DOHH2 (cell line): ENCODE measurements around the gene SLIT2.

Source experiments
- H3F3A ChIP-seq: fragments of 200-600 bp; sonication (generic), shearing (Covaris generic); 2 replicates; pipeline ENCODE4 v1.6.0; 2016; ENCODE audit warnings: antibody characterized with exemption, mild to moderate bottlenecking; ENCODE audit not compliant: control insufficient read depth, insufficient read depth
- H3K27ac ChIP-seq: fragments of 200-600 bp; sonication (generic); 2 replicates; pipeline ENCODE4 v1.5.1; 2014; ENCODE audit warnings: low read depth, mild to moderate bottlenecking, low read length, moderate library complexity
- H3K27me3 ChIP-seq: fragments of 200-600 bp; sonication (generic); 2 replicates; pipeline ENCODE4 v1.6.1; 2014; ENCODE audit warnings: mild to moderate bottlenecking, low read length, mixed read lengths; ENCODE audit not compliant: control insufficient read depth
- H3K36me3 ChIP-seq: fragments of 200-600 bp; sonication (generic); 2 replicates; pipeline ENCODE4 v1.6.1; 2014; ENCODE audit warnings: mild to moderate bottlenecking, low read length, moderate library complexity, mixed read lengths; ENCODE audit not compliant: control insufficient read depth
- H3K4me1 ChIP-seq: fragments of 200-600 bp; sonication (generic); 2 replicates; pipeline ENCODE4 v1.6.1; 2014; ENCODE audit warnings: mild to moderate bottlenecking, low read length, mixed read lengths; ENCODE audit not compliant: control insufficient read depth
- H3K4me2 ChIP-seq: fragments of 200-600 bp; sonication (generic); 2 replicates; pipeline ENCODE4 v1.6.0; 2014; ENCODE audit warnings: mild to moderate bottlenecking, low read length, moderate library complexity
- H3K4me3 ChIP-seq: fragments of 200-600 bp; sonication (generic); 2 replicates; pipeline ENCODE4 v1.5.1; 2014; ENCODE audit warnings: mild to moderate bottlenecking, low read length, mixed read lengths
- H3K79me2 ChIP-seq: fragments of 200-600 bp; sonication (generic); 2 replicates; pipeline ENCODE4 v1.6.1; 2014; ENCODE audit warnings: mild to moderate bottlenecking, low read length, mixed read lengths; ENCODE audit not compliant: control insufficient read depth
- H3K9me2 ChIP-seq: fragments of 200-600 bp; sonication (generic); replicated peaks from 2 replicates; pipeline ENCODE4 v1.6.1; 2014; ENCODE audit warnings: mild to moderate bottlenecking, low read length, mixed read lengths; ENCODE audit not compliant: control insufficient read depth
- H3K9me3 ChIP-seq: fragments of 200-600 bp; sonication (generic); 2 replicates; pipeline ENCODE4 v1.6.1; 2014; ENCODE audit warnings: antibody characterized with exemption, low read length, mixed read lengths; ENCODE audit not compliant: control insufficient read depth, insufficient read depth
- H4K20me1 ChIP-seq: fragments of 200-600 bp; sonication (generic); 2 replicates; pipeline ENCODE4 v1.6.0; 2014; ENCODE audit warnings: low read depth, mild to moderate bottlenecking, antibody characterized with exemption, low read length, moderate library complexity; ENCODE audit not compliant: control insufficient read depth, insufficient read depth
- CTCF ChIP-seq: fragments of 200-600 bp; sonication (generic); IDR thresholded peaks from one replicate; pipeline ENCODE4 v1.5.1; 2014; ENCODE audit warnings: antibody characterized with exemption, mild to moderate bottlenecking, low read depth, low read length; ENCODE audit not compliant: poor library complexity, severe bottlenecking
- EZH2phosphoT487 ChIP-seq: fragments of 200-600 bp; sonication (generic); IDR thresholded peaks from 2 replicates; pipeline ENCODE4 v1.6.1; 2017; ENCODE audit warnings: borderline replicate concordance, mild to moderate bottlenecking, antibody characterized with exemption, low read length, moderate library complexity, mixed read lengths

Gene SLIT2

GRCh38 chr4:20256381-20256881 lies 4.7 kb downstream of the SLIT2 start:
- no peaks in the 10 kb centered on the region for H3K36me3 ChIP-seq
- H3K4me1 ChIP-seq, result no peaks in the 10 kb centered on the region
- H3K79me2 ChIP-seq, result no peaks in the 10 kb centered on the region
- no peak overlapping the region for H3K4me3 ChIP-seq
- no peak overlapping the region for H3K4me2 ChIP-seq
- no peaks in the 10 kb centered on the region for H3F3A ChIP-seq
- TF ChIP-seq CTCF, result no peak
- TF ChIP-seq EZH2phosphoT487, result no peak
- peaks cover 21% of the 10 kb centered on the region; the same call in 1 of the 2 replicates for H3K9me3 ChIP-seq
- H4K20me1 ChIP-seq, result no peaks in the 10 kb centered on the region
- no peaks in the 10 kb centered on the region for H3K9me2 ChIP-seq
- no peak overlapping the region for H3K27ac ChIP-seq
- no peaks in the 10 kb centered on the region for H3K27me3 ChIP-seq

GRCh38 chr4:20259707-20260106 lies 8.0 kb downstream of the SLIT2 start:
- no peaks in the 10 kb centered on the region for H3K4me1 ChIP-seq
- no peaks in the 10 kb centered on the region for H3F3A ChIP-seq
- H3K4me2 ChIP-seq, result no peak overlapping the region
- H3K27ac ChIP-seq, result no peak overlapping the region
- no peaks in the 10 kb centered on the region for H4K20me1 ChIP-seq
- no peaks in the 10 kb centered on the region for H3K27me3 ChIP-seq
- no peaks in the 10 kb centered on the region for H3K79me2 ChIP-seq
- peaks cover 4% of the 10 kb centered on the region; the same call in 1 of the 2 replicates for H3K9me3 ChIP-seq
- no peak overlapping the region for H3K4me3 ChIP-seq
- H3K36me3 ChIP-seq, result no peaks in the 10 kb centered on the region
- no peaks in the 10 kb centered on the region for H3K9me2 ChIP-seq
- TF ChIP-seq EZH2phosphoT487, result no peak

GRCh38 chr4:20260821-20261220 lies 9.1 kb downstream of the SLIT2 start:
- Histone ChIP-seq H3K4me1 (no peaks in the 10 kb centered on the region), H3K27ac (no peak overlapping the region), H3K4me2 (no peak overlapping the region), H3F3A (no peaks in the 10 kb centered on the region), H3K4me3 (no peak overlapping the region), H3K9me2 (no peaks in the 10 kb centered on the region), H3K9me3 (no peaks in the 10 kb centered on the region), H3K27me3 (no peaks in the 10 kb centered on the region), H4K20me1 (no peaks in the 10 kb centered on the region), H3K36me3 (no peaks in the 10 kb centered on the region), H3K79me2 (no peaks in the 10 kb centered on the region)
- TF ChIP-seq CTCF, result no peak
- no peak for TF ChIP-seq EZH2phosphoT487

- Histone ChIP-seq H4K20me1 (no peaks in the 10 kb centered on the region), H3K36me3 (no peaks in the 10 kb centered on the region), H3K4me2 (no peak overlapping the region), H3K27ac (no peak overlapping the region), H3K27me3 (no peaks in the 10 kb centered on the region), H3K4me3 (no peak overlapping the region), H3K79me2 (no peaks in the 10 kb centered on the region), H3K9me3 (no peaks in the 10 kb centered on the region), H3F3A (no peaks in the 10 kb centered on the region), H3K4me1 (no peaks in the 10 kb centered on the region), H3K9me2 (no peaks in the 10 kb centered on the region)
- TF ChIP-seq EZH2phosphoT487, result no peak
- no peak for TF ChIP-seq CTCF
Observed at GRCh38 chr4:20262221-20262620, 10.5 kb downstream of the SLIT2 start.
